HEK293 (cell line): Measurements from ENCODE around the gene PDK1.

Experiments
- CTCF ChIA-PET: fragments of 350-600 bp; formaldehyde crosslinking; extraction: SDS; loops from one replicate; lab custom pipeline; 2021; ENCODE audit warnings: antibody characterized with exemption; lab: Yijun Ruan, JAX
- POLR2A ChIA-PET: fragments of 300-600 bp; formaldehyde crosslinking; extraction: SDS; loops from one replicate; lab custom pipeline; 2020; ENCODE audit warnings: antibody characterized with exemption, inconsistent platforms; lab: Yijun Ruan, JAX
- H3K27ac ChIP-seq: fragments of 200-500 bp; sonication (Bioruptor generic); 2 replicates; pipeline ENCODE4 v1.5.1; 2014; ENCODE audit warnings: low read depth, low read length, control low read depth, inconsistent platforms; ENCODE audit errors: extremely low read depth
- H3K36me3 ChIP-seq, 2 experiments: fragments of 200-500 bp in 1 of 2; sonication (Bioruptor generic) in 1 of 2; 1 replicate in 1 of 2; 2 replicates in 1 of 2; pipeline ENCODE4 v1.5.1; 2014 to 2017; ENCODE audit warnings: inconsistent platforms in 2 of 2, low read length in 2 of 2; ENCODE audit not compliant: control insufficient read depth in 2 of 2, insufficient read depth in 1 of 2
- H3K4me1 ChIP-seq: fragments of 200-500 bp; sonication (Bioruptor generic); 2 replicates; pipeline ENCODE4 v1.5.1; 2014; ENCODE audit warnings: mild to moderate bottlenecking, low read length, inconsistent platforms; ENCODE audit not compliant: control insufficient read depth, insufficient read depth
- H3K4me3 ChIP-seq: 2 replicates; pipeline ENCODE4 v1.5.1; 2011; ENCODE audit warnings: low read depth, mild to moderate bottlenecking, control low read depth, low read length, moderate library complexity
- H3K9me3 ChIP-seq: fragments of 200-500 bp; sonication (Bioruptor generic); 2 replicates; pipeline ENCODE4 v1.5.1; 2014; ENCODE audit warnings: low read depth, low read length, inconsistent platforms; ENCODE audit not compliant: control insufficient read depth, insufficient read depth
- ATF2 ChIP-seq: fragments of 450-650 bp; formaldehyde crosslinking; IDR thresholded peaks from 2 replicates; pipeline ENCODE4 v1.5.1; 2016; ENCODE audit warnings: missing biosample characterization, missing genetic modification characterization, low read depth
- BCL11B ChIP-seq: fragments of 450-650 bp; formaldehyde crosslinking; IDR thresholded peaks from 2 replicates; pipeline ENCODE4 v1.5.1; 2016; ENCODE audit warnings: low read depth, missing biosample characterization, missing genetic modification characterization
- EGR2 ChIP-seq: fragments of 450-650 bp; formaldehyde crosslinking; IDR thresholded peaks from 2 replicates; pipeline ENCODE4 v1.5.1; 2016; ENCODE audit warnings: low read depth, missing biosample characterization, missing genetic modification characterization
- HOXA7 ChIP-seq: sonication (generic); formaldehyde crosslinking; IDR thresholded peaks from 2 replicates; pipeline ENCODE4 v1.8.1; 2022; ENCODE audit warnings: missing genetic modification reagents, borderline replicate concordance
- IKZF3 ChIP-seq: fragments of 450-650 bp; IDR thresholded peaks from 2 replicates; pipeline ENCODE4 v1.5.0; 2018; ENCODE audit warnings: missing biosample characterization, mild to moderate bottlenecking, missing genetic modification characterization, moderate library complexity
- KLF10 ChIP-seq: fragments of 450-650 bp; IDR thresholded peaks from 2 replicates; pipeline ENCODE4 v1.5.1; 2018; ENCODE audit warnings: missing biosample characterization, mild to moderate bottlenecking, missing genetic modification characterization
- KLF17 ChIP-seq: fragments of 450-650 bp; formaldehyde crosslinking; IDR thresholded peaks from 2 replicates; pipeline ENCODE4 v1.5.1; 2016; ENCODE audit warnings: missing biosample characterization, missing genetic modification characterization
- MYNN ChIP-seq: fragments of 450-650 bp; formaldehyde crosslinking; IDR thresholded peaks from 2 replicates; pipeline ENCODE4 v1.5.1; 2016; ENCODE audit warnings: missing biosample characterization, missing genetic modification characterization, borderline replicate concordance
- OSR2 ChIP-seq: fragments of 450-650 bp; formaldehyde crosslinking; IDR thresholded peaks from 2 replicates; pipeline ENCODE4 v1.5.1; 2016; ENCODE audit warnings: missing biosample characterization, missing genetic modification characterization
- RBAK ChIP-seq: fragments of 450-650 bp; formaldehyde crosslinking; IDR thresholded peaks from 2 replicates; pipeline ENCODE4 v1.5.1; 2016; ENCODE audit warnings: missing biosample characterization, missing genetic modification characterization
- REPIN1 ChIP-seq: fragments of 450-650 bp; formaldehyde crosslinking; IDR thresholded peaks from 2 replicates; pipeline ENCODE4 v1.5.1; 2017; ENCODE audit warnings: missing biosample characterization, missing genetic modification characterization, low read depth
- SCRT1 ChIP-seq: fragments of 450-650 bp; formaldehyde crosslinking; IDR thresholded peaks from 2 replicates; pipeline ENCODE4 v1.5.1; 2016; ENCODE audit warnings: missing biosample characterization, missing genetic modification characterization, borderline replicate concordance
- SP2 ChIP-seq: fragments of 450-650 bp; formaldehyde crosslinking; IDR thresholded peaks from 2 replicates; pipeline ENCODE4 v1.5.1; 2016; ENCODE audit warnings: missing biosample characterization, missing genetic modification characterization
- ZBTB21 ChIP-seq: fragments of 450-650 bp; formaldehyde crosslinking; IDR thresholded peaks from 2 replicates; pipeline ENCODE4 v1.5.1; 2017; ENCODE audit warnings: missing biosample characterization, missing genetic modification characterization
- ZBTB8A ChIP-seq: fragments of 450-650 bp; formaldehyde crosslinking; IDR thresholded peaks from 2 replicates; pipeline ENCODE4 v1.5.1; 2016; ENCODE audit warnings: missing biosample characterization, missing genetic modification characterization
- ZEB2 ChIP-seq: fragments of 450-650 bp; formaldehyde crosslinking; IDR thresholded peaks from 2 replicates; pipeline ENCODE4 v1.5.1; 2016; ENCODE audit warnings: missing biosample characterization, missing genetic modification characterization
- ZFP37 ChIP-seq: fragments of 450-650 bp; formaldehyde crosslinking; IDR thresholded peaks from 2 replicates; pipeline ENCODE4 v1.5.1; 2016; ENCODE audit warnings: missing biosample characterization, missing genetic modification characterization
- ZNF112 ChIP-seq: fragments of 450-650 bp; formaldehyde crosslinking; IDR thresholded peaks from 2 replicates; pipeline ENCODE4 v1.5.0; 2017; ENCODE audit warnings: missing biosample characterization, missing genetic modification characterization
- ZNF121 ChIP-seq: fragments of 450-650 bp; formaldehyde crosslinking; IDR thresholded peaks from 2 replicates; pipeline ENCODE4 v1.5.1; 2016; ENCODE audit warnings: missing biosample characterization, missing genetic modification characterization
- ZNF138 ChIP-seq: fragments of 450-650 bp; formaldehyde crosslinking; IDR thresholded peaks from 2 replicates; pipeline ENCODE4 v1.5.1; 2016; ENCODE audit warnings: missing biosample characterization, missing genetic modification characterization, borderline replicate concordance
- ZNF184 ChIP-seq: fragments of 450-650 bp; IDR thresholded peaks from 2 replicates; pipeline ENCODE4 v1.5.1; 2018; ENCODE audit warnings: missing biosample characterization, mild to moderate bottlenecking, missing genetic modification characterization
- ZNF19 ChIP-seq: fragments of 450-650 bp; formaldehyde crosslinking; IDR thresholded peaks from 2 replicates; pipeline ENCODE4; 2016; ENCODE audit warnings: missing biosample characterization, missing genetic modification characterization, low read depth
- ZNF292 ChIP-seq: fragments of 450-650 bp; formaldehyde crosslinking; IDR thresholded peaks from 2 replicates; pipeline ENCODE4 v1.5.1; 2016; ENCODE audit warnings: low read depth, missing biosample characterization, missing genetic modification characterization, borderline replicate concordance
- ZNF404 ChIP-seq: fragments of 450-650 bp; formaldehyde crosslinking; IDR thresholded peaks from 2 replicates; pipeline ENCODE4 v1.5.1; 2017; ENCODE audit warnings: missing biosample characterization, missing genetic modification characterization
- ZNF423 ChIP-seq: fragments of 450-650 bp; formaldehyde crosslinking; IDR thresholded peaks from 2 replicates; pipeline ENCODE4 v1.5.1; 2016; ENCODE audit warnings: missing biosample characterization, missing genetic modification characterization
- ZNF473 ChIP-seq: fragments of 450-650 bp; formaldehyde crosslinking; IDR thresholded peaks from 2 replicates; pipeline ENCODE4 v1.5.1; 2017; ENCODE audit warnings: missing biosample characterization, missing genetic modification characterization
- ZNF658 ChIP-seq: fragments of 450-650 bp; formaldehyde crosslinking; IDR thresholded peaks from 2 replicates; pipeline ENCODE4; 2016; ENCODE audit warnings: missing biosample characterization, missing genetic modification characterization
- ZNF791 ChIP-seq: fragments of 450-650 bp; formaldehyde crosslinking; IDR thresholded peaks from 2 replicates; pipeline ENCODE4 v1.5.1; 2016; ENCODE audit warnings: missing biosample characterization, missing genetic modification characterization
- TF ChIP-seq, protein P1 (sequence below): fragments of 450-650 bp; formaldehyde crosslinking; IDR thresholded peaks from 2 replicates; pipeline ENCODE4 v1.5.1; 2016; ENCODE audit warnings: missing biosample characterization, missing genetic modification characterization
- TF ChIP-seq, protein P2 (sequence below): fragments of 450-650 bp; formaldehyde crosslinking; optimal IDR thresholded peaks from 2 replicates; pipeline ENCODE3; 2016; ENCODE audit warnings: missing biosample characterization, mild to moderate bottlenecking, missing genetic modification characterization

The PDK1 gene

DNA sequence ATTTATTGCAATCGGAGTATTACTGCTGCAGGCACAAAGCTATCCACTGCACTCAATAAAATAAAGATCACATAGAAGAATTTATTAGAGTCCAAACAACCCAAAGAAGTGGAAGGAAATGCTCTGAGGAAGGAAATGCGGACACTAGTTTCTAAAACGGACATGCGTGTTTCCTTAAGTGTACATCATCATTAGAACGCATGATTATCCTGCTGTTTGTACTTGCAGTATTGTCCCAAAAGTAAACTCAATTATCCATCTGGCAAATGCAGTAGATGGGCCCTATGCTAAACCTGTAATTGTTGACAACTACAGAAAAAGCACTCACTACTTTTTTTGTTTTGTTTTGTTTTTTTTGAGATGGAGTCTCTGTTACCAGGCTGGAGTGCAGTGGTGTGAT lies 53.6 kb downstream of the PDK1 start (continued):
- TF ChIP-seq ZNF121 (tag by site-specific recombination) (no peak), ATF2 (no peak), ZNF112 (tag by site-specific recombination) (no peak), ZNF473 (tag by site-specific recombination) (no peak)

GRCh38 chr2:172612051-172612450 lies 56.2 kb downstream of the PDK1 start:
- no peak for TF ChIP-seq ZNF138 (tag by site-specific recombination)
- no peak for TF ChIP-seq ZNF184 (tag by site-specific recombination)
- no peak for TF ChIP-seq SP2
- TF ChIP-seq ZBTB8A, result no peak
- no peak for TF ChIP-seq ZNF404
- TF ChIP-seq ZNF791 (tag by site-specific recombination), result no peak
- no peak for TF ChIP-seq ZNF658 (tag by site-specific recombination)
- TF ChIP-seq ZBTB21 (tag by site-specific recombination), result no peak
- TF ChIP-seq KLF17, result no peak
- no peak for TF ChIP-seq ZNF292 (tag by site-specific recombination)
- no peak for TF ChIP-seq IKZF3 (tag by site-specific recombination)
- no peak for TF ChIP-seq ZFP37 (tag by site-specific recombination)
- TF ChIP-seq OSR2 (tag by site-specific recombination), result no peak
- TF ChIP-seq HOXA7 (CRISPR knock-in tag), result no peak
- no peak for TF ChIP-seq SCRT1 (tag by site-specific recombination)
- no peak for TF ChIP-seq KLF10 (tag by site-specific recombination)
- no peak for TF ChIP-seq ZNF19 (tag by site-specific recombination)
- TF ChIP-seq ZEB2 (tag by site-specific recombination), result no peak
- TF ChIP-seq RBAK (tag by site-specific recombination), result no peak
- TF ChIP-seq ZNF423 (tag by site-specific recombination), result no peak
- ChIA-PET POLR2A (no interaction called here), CTCF (no interaction called here)
- peaks cover 5 to 7% of the 10 kb centered on the region in 2 experiments; a peak in 2 of 3 replicates for H3K36me3 ChIP-seq
- no peaks in the 10 kb centered on the region for H3K9me3 ChIP-seq
- no peaks in the 10 kb centered on the region for H3K4me1 ChIP-seq
- no peak overlapping the region for H3K4me3 ChIP-seq
- no peak overlapping the region for H3K27ac ChIP-seq

- POLR2A ChIA-PET, result no interaction called here
- H3K36me3 ChIP-seq, result peaks cover 0 to 7% of the 10 kb centered on the region in 2 experiments; a peak in 1 of 3 replicates
- no peak overlapping the region for H3K27ac ChIP-seq
Measured at GRCh38 chr2:172613040-172613439, 57.1 kb downstream of the PDK1 start.

More at GRCh38 chr2:172613040-172613439, 57.1 kb downstream of the PDK1 start:
- H3K4me1 ChIP-seq, result no peaks in the 10 kb centered on the region
- H3K4me3 ChIP-seq, result no peak overlapping the region
- CTCF ChIA-PET, result interaction anchor here (0.9 kb wide), 1 partner anchor 33 kb away, joined by 4 read pairs; no protein-coding TSS in a partner anchor
- no peaks in the 10 kb centered on the region for H3K9me3 ChIP-seq
- TF ChIP-seq ZNF121 (tag by site-specific recombination) (no peak), REPIN1 (tag by site-specific recombination) (no peak), BCL11B (tag by site-specific recombination) (no peak), EGR2 (tag by site-specific recombination) (no peak), MYNN (tag by site-specific recombination) (no peak)
- TF ChIP-seq, protein P1, sequence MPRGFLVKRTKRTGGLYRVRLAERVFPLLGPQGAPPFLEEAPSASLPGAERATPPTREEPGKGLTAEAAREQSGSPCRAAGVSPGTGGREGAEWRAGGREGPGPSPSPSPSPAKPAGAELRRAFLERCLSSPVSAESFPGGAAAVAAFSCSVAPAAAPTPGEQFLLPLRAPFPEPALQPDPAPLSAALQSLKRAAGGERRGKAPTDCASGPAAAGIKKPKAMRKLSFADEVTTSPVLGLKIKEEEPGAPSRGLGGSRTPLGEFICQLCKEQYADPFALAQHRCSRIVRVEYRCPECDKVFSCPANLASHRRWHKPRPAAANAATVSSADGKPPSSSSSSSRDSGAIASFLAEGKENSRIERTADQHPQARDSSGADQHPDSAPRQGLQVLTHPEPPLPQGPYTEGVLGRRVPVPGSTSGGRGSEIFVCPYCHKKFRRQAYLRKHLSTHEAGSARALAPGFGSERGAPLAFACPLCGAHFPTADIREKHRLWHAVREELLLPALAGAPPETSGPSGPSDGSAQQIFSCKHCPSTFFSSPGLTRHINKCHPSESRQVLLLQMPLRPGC, result no peak
- TF ChIP-seq, protein P2, sequence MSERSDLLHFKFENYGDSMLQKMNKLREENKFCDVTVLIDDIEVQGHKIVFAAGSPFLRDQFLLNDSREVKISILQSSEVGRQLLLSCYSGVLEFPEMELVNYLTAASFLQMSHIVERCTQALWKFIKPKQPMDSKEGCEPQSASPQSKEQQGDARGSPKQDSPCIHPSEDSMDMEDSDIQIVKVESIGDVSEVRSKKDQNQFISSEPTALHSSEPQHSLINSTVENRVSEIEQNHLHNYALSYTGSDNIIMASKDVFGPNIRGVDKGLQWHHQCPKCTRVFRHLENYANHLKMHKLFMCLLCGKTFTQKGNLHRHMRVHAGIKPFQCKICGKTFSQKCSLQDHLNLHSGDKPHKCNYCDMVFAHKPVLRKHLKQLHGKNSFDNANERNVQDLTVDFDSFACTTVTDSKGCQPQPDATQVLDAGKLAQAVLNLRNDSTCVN (tag by site-specific recombination), result no peak
